Stimulated activated CD4-positive, alpha-beta T cell treated with anti-CD3 and anti-CD28 coated beads, Interleukin-2, amount 100 ng/mL, for 4 hours (primary cell): Measurements from ENCODE around the gene PKMYT1.

Experiments used
- DNase-seq: peaks from one replicate; pipeline ENCODE4 v3.0.0-alpha.2; 2020; ENCODE audit warnings: low read depth

PKMYT1 gene

GRCh38 chr16:2996298-2996697 lies 16.1 kb upstream of the PKMYT1 start:
- no peak for DNase-seq

- no peak for DNase-seq
These were observed 12.3 kb upstream of the PKMYT1 start for GRCh38 chr16:2992383-2993081.

- no peak for DNase-seq
These were observed 11.5 kb upstream of the PKMYT1 start for GRCh38 chr16:2991566-2992261.

- no peak for DNase-seq
These were observed 10.6 kb upstream of the PKMYT1 start for GRCh38 chr16:2990891-2991290.

- DNase-seq, result no peak
These were observed 8.4 kb upstream of the PKMYT1 start for GRCh38 chr16:2988590-2989099.

- DNase-seq, result no peak
These were observed 7.6 kb upstream of the PKMYT1 start for GRCh38 chr16:2987833-2988232.

GRCh38 chr16:2987286-2987685 lies 7.0 kb upstream of the PKMYT1 start:
- DNase-seq, result no peak

GRCh38 chr16:2986623-2987188 lies 6.5 kb upstream of the PKMYT1 start:
- DNase-seq, result no peak

GRCh38 chr16:2985893-2986355 lies 5.7 kb upstream of the PKMYT1 start:
- DNase-seq, result no peak

GRCh38 chr16:2985462-2985861 lies 5.2 kb upstream of the PKMYT1 start:
- DNase-seq, result no peak

- peak; percentile 52 for DNase-seq
These were observed 3.5 kb upstream of the PKMYT1 start for GRCh38 chr16:2983706-2984136.

- no peak for DNase-seq
These were observed 2.2 kb upstream of the PKMYT1 start for GRCh38 chr16:2982402-2982801.

- no peak for DNase-seq
These were observed 1.6 kb upstream of the PKMYT1 start for GRCh38 chr16:2981899-2982250.

GRCh38 chr16:2981177-2981898 lies 1.1 kb upstream of the PKMYT1 start:
- DNase-seq, result no peak

GRCh38 chr16:2979669-2980226 lies 498 bp downstream of the PKMYT1 start:
- DNase-seq, result no peak

GRCh38 chr16:2977440-2977839 lies 2.8 kb downstream of the PKMYT1 start:
- DNase-seq, result no peak

- DNase-seq, result no peak
These were observed 3.6 kb downstream of the PKMYT1 start for GRCh38 chr16:2976673-2977072.

GRCh38 chr16:2976201-2976600 lies 4.0 kb downstream of the PKMYT1 start:
- no peak for DNase-seq

- no peak for DNase-seq
These were observed 5.0 kb downstream of the PKMYT1 start for GRCh38 chr16:2975161-2975795.

- DNase-seq, result no peak
These were observed 5.8 kb downstream of the PKMYT1 start for GRCh38 chr16:2974319-2975056.
